Measurements from ENCODE around the gene DNM3.

- no peak for TF ChIP-seq CTCF (IDR thresholded peaks at IDR 0.05)
- TF ChIP-seq EZH2 (IDR thresholded peaks at IDR 0.05; ENCODE audit: borderline replicate concordance, insufficient read depth, low read depth, low read length, poor library complexity, severe bottlenecking) = no peak
These were observed 313.3 kb downstream of the DNM3 start for GRCh38 chr1:172154551-172154950.
